RWPE1 (cell line): ENCODE measurements around the gene SDF2L1.
"Not testable (repeated sequence)": the region's sequence is repeated elsewhere in the genome, so short reads cannot be mapped to it uniquely, and the experiment has no call there.

Experiments used
- CTCF ChIA-PET: fragments of 350-600 bp; sonication (Branson Sonifier 250); formaldehyde crosslinking; extraction: SDS; loops from one replicate; lab custom pipeline; 2021; lab: Yijun Ruan, JAX
- POLR2A ChIA-PET: fragments of 400-600 bp; formaldehyde crosslinking; extraction: SDS; loops from one replicate; lab custom pipeline; 2020; ENCODE audit warnings: antibody characterized with exemption; ENCODE audit not compliant: low non-redundant PET; lab: Yijun Ruan, JAX
- DNase-seq: peaks from one replicate; pipeline ENCODE4 v3.0.0; 2012; ENCODE audit warnings: low spot score
- H3K27ac ChIP-seq: fragments of 450-650 bp; 2 replicates; pipeline ENCODE4 v1.5.1; 2017
- TF ChIP-seq, protein P1 (sequence below): fragments of 450-650 bp; conservative IDR thresholded peaks from 2 replicates; pipeline ENCODE4 v1.5.1; 2017; ENCODE audit warnings: low read depth, mild to moderate bottlenecking

Gene SDF2L1

DNA sequence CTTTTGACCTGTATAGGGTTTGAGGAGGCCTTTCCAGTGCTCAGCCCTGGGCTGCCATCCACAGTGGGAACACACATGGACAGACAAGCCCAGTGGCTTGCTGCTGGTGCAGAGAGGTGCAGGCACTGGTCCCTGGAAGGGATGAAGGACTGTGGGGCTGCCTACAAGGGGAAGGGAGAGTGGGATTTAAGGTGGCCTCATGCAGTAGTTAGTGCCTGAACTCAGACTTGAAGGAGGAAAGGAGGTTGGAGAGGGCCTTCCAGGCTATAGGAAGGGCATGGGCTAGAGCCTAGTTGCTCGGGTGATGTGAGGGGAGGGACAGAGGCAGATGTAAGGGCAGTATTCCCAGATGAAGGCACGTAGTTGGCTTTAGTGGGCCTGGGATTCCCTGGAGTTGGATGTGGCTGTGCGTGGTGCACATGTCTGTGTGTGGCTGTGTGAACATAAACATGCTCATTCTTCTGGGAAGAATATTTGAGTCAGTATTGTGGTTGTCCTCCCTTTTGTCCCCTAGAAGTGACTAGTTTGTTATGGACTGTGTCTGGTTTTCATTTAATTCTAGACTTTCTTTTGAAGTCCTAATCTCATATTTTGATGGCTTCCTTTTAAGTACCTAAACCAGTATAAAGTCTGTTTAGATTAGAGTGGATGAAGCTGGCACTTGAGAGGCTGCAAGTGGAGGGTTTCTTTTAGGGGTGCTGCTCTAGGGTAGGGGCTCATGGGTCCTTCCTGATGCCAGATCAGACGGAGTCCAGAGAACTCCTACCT is 30.7 kb upstream of the SDF2L1 start:
- ChIA-PET POLR2A (no interaction called here), CTCF (no interaction called here)
- H3K27ac ChIP-seq = peak overlapping the region; percentile 18; the same call in 1 of the 2 replicates
- DNase-seq = no peak
- TF ChIP-seq, protein P1, sequence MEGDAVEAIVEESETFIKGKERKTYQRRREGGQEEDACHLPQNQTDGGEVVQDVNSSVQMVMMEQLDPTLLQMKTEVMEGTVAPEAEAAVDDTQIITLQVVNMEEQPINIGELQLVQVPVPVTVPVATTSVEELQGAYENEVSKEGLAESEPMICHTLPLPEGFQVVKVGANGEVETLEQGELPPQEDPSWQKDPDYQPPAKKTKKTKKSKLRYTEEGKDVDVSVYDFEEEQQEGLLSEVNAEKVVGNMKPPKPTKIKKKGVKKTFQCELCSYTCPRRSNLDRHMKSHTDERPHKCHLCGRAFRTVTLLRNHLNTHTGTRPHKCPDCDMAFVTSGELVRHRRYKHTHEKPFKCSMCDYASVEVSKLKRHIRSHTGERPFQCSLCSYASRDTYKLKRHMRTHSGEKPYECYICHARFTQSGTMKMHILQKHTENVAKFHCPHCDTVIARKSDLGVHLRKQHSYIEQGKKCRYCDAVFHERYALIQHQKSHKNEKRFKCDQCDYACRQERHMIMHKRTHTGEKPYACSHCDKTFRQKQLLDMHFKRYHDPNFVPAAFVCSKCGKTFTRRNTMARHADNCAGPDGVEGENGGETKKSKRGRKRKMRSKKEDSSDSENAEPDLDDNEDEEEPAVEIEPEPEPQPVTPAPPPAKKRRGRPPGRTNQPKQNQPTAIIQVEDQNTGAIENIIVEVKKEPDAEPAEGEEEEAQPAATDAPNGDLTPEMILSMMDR = no peak

DNA sequence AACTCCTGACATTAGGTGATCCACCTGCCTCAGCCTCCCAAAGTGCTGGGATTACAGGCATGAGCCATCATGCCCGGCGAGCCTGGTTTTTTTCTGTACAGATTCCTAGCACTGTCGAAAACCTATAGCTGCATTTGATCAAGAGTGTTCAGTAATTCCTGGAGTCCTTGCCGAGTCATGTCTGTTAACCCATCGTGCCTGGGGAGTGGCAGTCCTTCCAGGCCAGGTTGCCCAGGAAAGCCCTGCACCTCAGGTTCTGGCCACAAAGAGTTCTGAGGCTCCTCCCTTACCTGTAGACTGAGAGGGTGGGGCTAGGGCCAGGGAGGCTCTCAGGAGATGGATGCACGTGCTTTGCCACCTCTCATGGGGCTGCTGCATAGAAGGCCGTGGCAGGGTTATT is 29.2 kb upstream of the SDF2L1 start:
- no peak for DNase-seq
- ChIA-PET CTCF (interaction anchor here (0.6 kb wide), 1 partner anchor 273 kb away, joined by 3 read pairs; no protein-coding TSS in a partner anchor), POLR2A (no interaction called here)
- peak overlapping the region; percentile 11; the same call in 1 of the 2 replicates for H3K27ac ChIP-seq
- TF ChIP-seq, protein P1 = no peak

DNA sequence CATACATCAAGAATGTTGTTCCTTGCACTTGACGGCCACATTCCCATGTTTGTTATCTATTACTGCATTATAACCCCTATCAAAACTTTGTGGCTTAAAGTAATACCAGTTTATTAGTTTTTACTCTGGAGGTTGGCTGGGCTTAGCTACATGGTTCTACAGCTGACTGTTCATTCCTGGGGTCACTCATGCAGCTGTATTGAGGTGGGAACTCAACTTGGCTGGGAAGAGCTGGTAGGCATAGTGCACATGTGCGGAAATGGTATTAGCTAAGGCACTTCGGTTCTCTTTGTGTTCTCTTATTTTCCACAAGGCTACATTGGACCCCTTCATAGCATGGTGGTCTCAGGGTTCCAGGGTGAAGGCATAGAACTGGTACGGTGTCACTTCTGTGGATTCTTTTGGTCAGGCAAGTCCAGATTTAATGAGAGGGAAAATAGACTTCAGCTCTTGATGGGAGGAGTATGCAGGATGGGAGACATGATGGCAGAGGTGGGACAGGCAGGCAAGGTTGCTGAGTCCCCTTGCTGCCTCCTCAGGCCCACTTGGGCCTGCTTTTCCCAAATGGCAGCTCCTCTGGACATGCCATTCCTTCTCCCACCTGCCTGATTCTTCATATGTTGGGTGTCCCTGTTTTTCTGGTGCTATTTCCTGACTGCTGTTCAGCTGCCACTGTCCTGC is 28.4 kb upstream of the SDF2L1 start:
- no peak for DNase-seq
- CTCF ChIA-PET = no interaction called here
- POLR2A ChIA-PET = no interaction called here
- H3K27ac ChIP-seq = peak overlapping the region; percentile 22; the same call in 1 of the 2 replicates
- TF ChIP-seq, protein P1 = no peak

DNA sequence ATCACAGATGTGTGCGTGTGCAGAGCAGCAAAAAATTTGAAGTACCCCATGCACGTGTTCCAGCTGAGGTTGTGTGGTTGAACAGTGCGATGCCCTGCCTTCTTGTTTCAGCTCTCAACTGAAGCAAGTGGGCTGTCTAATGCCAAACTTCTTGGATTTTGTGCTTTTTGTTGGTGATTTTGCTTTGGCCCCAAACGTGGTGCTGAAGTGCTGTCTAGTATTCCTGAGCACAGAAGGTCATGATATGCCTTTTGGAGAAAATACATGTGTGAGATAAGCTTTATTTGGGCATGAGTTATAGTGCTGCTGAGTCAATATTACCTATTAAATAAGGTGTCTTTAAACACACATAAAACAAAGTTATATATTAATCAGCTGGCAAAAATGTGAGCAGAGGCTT is 26.4 kb upstream of the SDF2L1 start:
- TF ChIP-seq, protein P1 = no peak
- H3K27ac ChIP-seq = no peak overlapping the region
- no peak for DNase-seq
- ChIA-PET POLR2A (interaction anchor here (0.6 kb wide), 1 partner anchor 10 kb away, joined by 3 read pairs; no protein-coding TSS in a partner anchor), CTCF (no interaction called here)

DNA sequence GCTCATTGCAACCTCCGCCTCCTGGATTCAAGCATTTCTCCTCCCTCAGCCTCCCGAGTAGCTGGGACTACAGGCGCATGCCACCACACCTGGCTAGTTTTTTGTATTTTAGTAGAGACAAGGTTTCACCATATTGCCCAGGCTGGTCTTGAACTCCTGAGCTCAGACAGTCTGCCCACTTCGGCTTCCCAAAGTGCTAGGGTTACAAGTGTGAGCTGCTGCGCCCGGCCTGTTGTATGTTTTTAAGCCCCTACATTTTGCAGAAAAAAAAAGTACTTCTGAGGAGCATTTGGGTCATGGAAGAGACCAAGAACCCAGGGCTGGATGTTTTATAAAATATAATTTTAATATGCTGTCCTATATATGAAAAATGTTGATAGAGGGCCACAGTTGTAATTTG is 24.8 kb upstream of the SDF2L1 start:
- DNase-seq, POLR2A ChIA-PET: not testable (repeated sequence)
- CTCF ChIA-PET = interaction anchor here (0.7 kb wide), 1 partner anchor 1456 kb away, joined by 4 read pairs; no protein-coding TSS in a partner anchor
- 0 out of 2 replicates have a peak overlapping the region, but pooled peaks have one; percentile 15 for H3K27ac ChIP-seq

DNA sequence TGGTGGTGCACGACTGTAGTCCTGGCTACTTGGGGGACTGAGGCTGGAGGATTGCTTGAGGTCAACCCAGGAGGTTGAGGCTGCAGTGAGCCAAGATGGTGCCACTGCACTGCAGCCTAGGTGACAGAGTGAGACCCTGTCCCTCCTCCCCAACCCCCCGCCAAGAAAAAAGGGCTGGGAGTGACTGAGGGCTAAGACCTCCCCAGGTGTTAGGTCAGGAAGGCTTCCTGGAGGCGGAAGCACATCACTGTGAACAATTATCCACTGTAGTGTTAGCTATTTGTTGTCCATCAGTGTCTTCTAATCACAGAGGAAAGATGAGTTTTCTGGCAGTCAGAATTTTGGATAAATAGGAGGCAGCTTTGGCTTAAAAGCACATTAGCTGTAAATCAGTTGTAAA is 21.1 kb upstream of the SDF2L1 start:
- CTCF ChIA-PET = no interaction called here
- POLR2A ChIA-PET = no interaction called here
- DNase-seq = no peak
- peak overlapping the region; percentile 84 for H3K27ac ChIP-seq
- TF ChIP-seq, protein P1 = no peak
